Measurements from ENCODE around the gene SDK2.

The SDK2 gene

DNA sequence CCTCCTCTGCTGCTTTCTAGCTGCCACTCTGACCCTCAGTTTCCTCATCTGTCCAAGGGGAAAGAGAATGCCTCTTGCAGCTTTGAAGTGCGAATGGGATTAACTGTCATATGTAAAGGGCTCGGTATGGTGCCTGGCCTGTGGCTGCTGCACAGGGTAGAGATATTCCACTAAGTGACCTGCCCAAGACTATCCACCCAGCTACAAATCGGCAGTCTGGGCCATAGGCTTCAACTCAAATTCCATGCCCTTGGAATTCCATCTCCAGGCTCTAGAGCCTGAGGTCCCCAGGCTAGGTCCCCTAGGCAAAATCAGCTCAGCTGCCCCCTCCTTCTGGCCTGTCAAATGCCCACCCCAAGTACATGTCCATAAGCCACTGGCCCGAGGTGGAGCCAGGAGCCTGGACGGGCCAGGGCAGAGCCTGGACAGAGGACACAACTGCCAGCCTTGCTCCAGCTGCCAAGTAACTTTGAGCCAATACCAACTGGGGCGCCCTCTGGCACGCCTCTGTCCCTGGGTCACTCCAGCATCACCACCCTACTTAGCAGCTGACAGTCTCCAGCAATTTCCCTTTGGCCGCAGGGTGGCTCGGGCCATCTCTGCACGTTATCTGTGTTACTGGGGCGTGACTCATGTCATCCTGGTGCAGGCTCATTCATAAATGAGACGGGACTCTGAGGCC, 57.2 kb downstream of the SDK2 start:
- H4K20me1 ChIP-seq (ENCODE audit: insufficient read depth, low read length): no peaks in the 10 kb centered on the region
- H3F3A ChIP-seq (ENCODE audit: insufficient read depth, low read length): no peaks in the 10 kb centered on the region
- H3K79me2 ChIP-seq (ENCODE audit: low read length): no peaks in the 10 kb centered on the region
- H3K9ac ChIP-seq (ENCODE audit: low read length): no peak overlapping the region
- no peak overlapping the region for H3K4me3 ChIP-seq (ENCODE audit: low read length)
- H3K4me1 ChIP-seq (ENCODE audit: low read length): peaks cover 2% of the 10 kb centered on the region; the same call in 1 of the 2 replicates
- H3K9me3 ChIP-seq (replicated peaks; ENCODE audit: insufficient read depth, low read length): no peaks in the 10 kb centered on the region
- H3K4me2 ChIP-seq (ENCODE audit: low read depth, low read length): no peak overlapping the region
- no peaks in the 10 kb centered on the region for H3K36me3 ChIP-seq (replicated peaks; ENCODE audit: insufficient read depth, low read length)
- H3K27ac ChIP-seq (ENCODE audit: low read length): no peak overlapping the region
- peak; percentile 12 for DNase-seq
- no peak overlapping the region for H2AFZ ChIP-seq (ENCODE audit: low read length)
- H3K27me3 ChIP-seq (replicated peaks; ENCODE audit: insufficient read depth, low read length): peaks cover 65% of the 10 kb centered on the region
- TF ChIP-seq, protein P1, sequence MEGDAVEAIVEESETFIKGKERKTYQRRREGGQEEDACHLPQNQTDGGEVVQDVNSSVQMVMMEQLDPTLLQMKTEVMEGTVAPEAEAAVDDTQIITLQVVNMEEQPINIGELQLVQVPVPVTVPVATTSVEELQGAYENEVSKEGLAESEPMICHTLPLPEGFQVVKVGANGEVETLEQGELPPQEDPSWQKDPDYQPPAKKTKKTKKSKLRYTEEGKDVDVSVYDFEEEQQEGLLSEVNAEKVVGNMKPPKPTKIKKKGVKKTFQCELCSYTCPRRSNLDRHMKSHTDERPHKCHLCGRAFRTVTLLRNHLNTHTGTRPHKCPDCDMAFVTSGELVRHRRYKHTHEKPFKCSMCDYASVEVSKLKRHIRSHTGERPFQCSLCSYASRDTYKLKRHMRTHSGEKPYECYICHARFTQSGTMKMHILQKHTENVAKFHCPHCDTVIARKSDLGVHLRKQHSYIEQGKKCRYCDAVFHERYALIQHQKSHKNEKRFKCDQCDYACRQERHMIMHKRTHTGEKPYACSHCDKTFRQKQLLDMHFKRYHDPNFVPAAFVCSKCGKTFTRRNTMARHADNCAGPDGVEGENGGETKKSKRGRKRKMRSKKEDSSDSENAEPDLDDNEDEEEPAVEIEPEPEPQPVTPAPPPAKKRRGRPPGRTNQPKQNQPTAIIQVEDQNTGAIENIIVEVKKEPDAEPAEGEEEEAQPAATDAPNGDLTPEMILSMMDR (IDR thresholded peaks at IDR 0.05; ENCODE audit: low read length): no peak
- no peak for TF ChIP-seq EZH2 (optimal IDR thresholded peaks at IDR 0.05; ENCODE audit: low read depth, low read length)
- TF ChIP-seq EZH2phosphoT487 (IDR thresholded peaks at IDR 0.05; ENCODE audit: low read length): no peak
- H3K9me2 ChIP-seq (replicated peaks; ENCODE audit: insufficient read depth, low read length): no peaks in the 10 kb centered on the region

DNA sequence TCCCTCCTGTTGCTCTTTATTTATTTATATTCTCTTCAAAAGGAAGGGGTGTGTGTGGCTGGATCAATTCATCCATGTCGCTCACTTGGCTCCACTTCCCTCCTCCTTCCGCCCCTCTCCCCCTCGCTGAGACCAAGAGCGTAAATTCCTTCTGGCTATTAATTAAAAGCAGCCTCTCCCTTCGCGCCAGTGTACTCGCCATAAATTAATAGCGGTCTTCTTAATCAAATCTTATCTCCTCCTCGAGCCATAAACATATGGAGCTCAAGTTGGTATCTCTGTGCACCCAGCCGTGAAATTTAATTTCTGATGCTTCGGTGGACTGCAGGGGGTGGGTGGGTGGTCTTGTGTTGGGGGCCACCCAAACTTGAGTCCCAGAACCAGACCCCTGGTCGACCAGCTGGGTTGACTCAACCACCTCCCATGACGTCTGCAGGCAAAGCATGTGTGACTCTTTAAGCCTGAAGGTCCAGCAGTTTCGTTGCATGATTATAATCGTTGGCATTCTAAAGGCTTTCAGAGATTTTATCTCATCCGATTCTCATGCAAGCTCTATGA, 57.9 kb downstream of the SDK2 start:
- Histone ChIP-seq H3K9me3 (replicated peaks; ENCODE audit: insufficient read depth, low read length) (no peaks in the 10 kb centered on the region), H3K4me3 (ENCODE audit: low read length) (no peak overlapping the region), H3F3A (ENCODE audit: insufficient read depth, low read length) (no peaks in the 10 kb centered on the region), H3K79me2 (ENCODE audit: low read length) (no peaks in the 10 kb centered on the region), H3K27me3 (replicated peaks; ENCODE audit: insufficient read depth, low read length) (peaks cover 62% of the 10 kb centered on the region), H3K27ac (ENCODE audit: low read length) (no peak overlapping the region), H3K9ac (ENCODE audit: low read length) (no peak overlapping the region), H2AFZ (ENCODE audit: low read length) (no peak overlapping the region), H4K20me1 (ENCODE audit: insufficient read depth, low read length) (no peaks in the 10 kb centered on the region), H3K4me1 (ENCODE audit: low read length) (no peaks in the 10 kb centered on the region), H3K9me2 (replicated peaks; ENCODE audit: insufficient read depth, low read length) (no peaks in the 10 kb centered on the region), H3K4me2 (ENCODE audit: low read depth, low read length) (no peak overlapping the region), H3K36me3 (replicated peaks; ENCODE audit: insufficient read depth, low read length) (no peaks in the 10 kb centered on the region)
- no peak for DNase-seq
- TF ChIP-seq EZH2 (optimal IDR thresholded peaks at IDR 0.05; ENCODE audit: low read depth, low read length) (no peak), EZH2phosphoT487 (IDR thresholded peaks at IDR 0.05; ENCODE audit: low read length) (no peak)
- TF ChIP-seq, protein P1 (IDR thresholded peaks at IDR 0.05; ENCODE audit: low read length): no peak

DNA sequence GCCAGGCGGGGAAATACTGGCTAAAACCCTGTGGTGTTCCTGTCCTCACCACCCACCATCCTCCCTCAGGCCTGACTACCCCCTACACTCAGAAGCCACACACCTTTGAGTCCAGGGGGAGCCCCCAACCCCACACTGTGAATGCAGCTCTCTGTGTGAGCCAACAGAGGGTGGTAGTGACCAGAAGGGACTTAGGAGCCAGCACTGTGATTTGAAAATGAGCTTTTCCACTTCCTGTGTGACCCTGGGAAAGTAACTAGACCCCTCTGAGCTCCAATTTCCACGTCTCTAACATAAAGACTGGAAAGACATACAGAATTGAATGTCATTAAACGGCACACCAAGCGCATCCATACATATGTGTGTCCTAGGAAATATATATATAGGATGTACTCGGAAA, 58.7 kb downstream of the SDK2 start:
- no peaks in the 10 kb centered on the region for H3K36me3 ChIP-seq (replicated peaks; ENCODE audit: insufficient read depth, low read length)
- H3K4me2 ChIP-seq (ENCODE audit: low read depth, low read length): no peak overlapping the region
- no peak for DNase-seq
- H3K4me3 ChIP-seq (ENCODE audit: low read length): no peak overlapping the region
- no peaks in the 10 kb centered on the region for H4K20me1 ChIP-seq (ENCODE audit: insufficient read depth, low read length)
- no peaks in the 10 kb centered on the region for H3K9me3 ChIP-seq (replicated peaks; ENCODE audit: insufficient read depth, low read length)
- H3K79me2 ChIP-seq (ENCODE audit: low read length): no peaks in the 10 kb centered on the region
- H3K27ac ChIP-seq (ENCODE audit: low read length): no peak overlapping the region
- peaks cover 69% of the 10 kb centered on the region for H3K27me3 ChIP-seq (replicated peaks; ENCODE audit: insufficient read depth, low read length)
- TF ChIP-seq, protein P1 (IDR thresholded peaks at IDR 0.05; ENCODE audit: low read length): no peak
- no peaks in the 10 kb centered on the region for H3K4me1 ChIP-seq (ENCODE audit: low read length)
- H3K9me2 ChIP-seq (replicated peaks; ENCODE audit: insufficient read depth, low read length): no peaks in the 10 kb centered on the region
- H2AFZ ChIP-seq (ENCODE audit: low read length): no peak overlapping the region
- H3F3A ChIP-seq (ENCODE audit: insufficient read depth, low read length): no peaks in the 10 kb centered on the region
- H3K9ac ChIP-seq (ENCODE audit: low read length): no peak overlapping the region

Data from MM.1S (cell line).